Sigmoid colon (tissue), 4 donors: ENCODE results near the gene TPPP2.
"Not testable (repeated sequence)": the region's sequence is repeated elsewhere in the genome, so short reads cannot be mapped to it uniquely, and the experiment has no call there.

ENCODE experiments used
- EP300 ChIP-seq, 4 donors: sonication (generic); formaldehyde crosslinking; IDR thresholded peaks; one replicate each; pipeline ENCODE4 v1.6.1; 2017; ENCODE audit warnings: antibody characterized with exemption in 4 of 4
- POLR2A ChIP-seq, 2 donors: fragments of 450-650 bp; IDR thresholded peaks; one replicate each; pipeline ENCODE4 v1.6.1; 2016; ENCODE audit warnings: antibody characterized with exemption in 2 of 2, mild to moderate bottlenecking in 2 of 2, moderate library complexity in 2 of 2
- POLR2AphosphoS5 ChIP-seq, 4 donors: sonication (generic); formaldehyde crosslinking; IDR thresholded peaks; one replicate each; pipeline ENCODE4 v1.6.1; 2017; ENCODE audit warnings: antibody characterized with exemption in 4 of 4
- TF ChIP-seq, protein P1 (sequence below), 4 experiments: fragments of 450-650 bp in 3 of 4; fragments of 200-600 bp in 1 of 4; IDR thresholded peaks; one replicate each; pipeline ENCODE4 v1.5.1; 2016 to 2019; ENCODE audit warnings: antibody characterized with exemption in 4 of 4, mild to moderate bottlenecking in 3 of 4, moderate library complexity in 2 of 4

DNA sequence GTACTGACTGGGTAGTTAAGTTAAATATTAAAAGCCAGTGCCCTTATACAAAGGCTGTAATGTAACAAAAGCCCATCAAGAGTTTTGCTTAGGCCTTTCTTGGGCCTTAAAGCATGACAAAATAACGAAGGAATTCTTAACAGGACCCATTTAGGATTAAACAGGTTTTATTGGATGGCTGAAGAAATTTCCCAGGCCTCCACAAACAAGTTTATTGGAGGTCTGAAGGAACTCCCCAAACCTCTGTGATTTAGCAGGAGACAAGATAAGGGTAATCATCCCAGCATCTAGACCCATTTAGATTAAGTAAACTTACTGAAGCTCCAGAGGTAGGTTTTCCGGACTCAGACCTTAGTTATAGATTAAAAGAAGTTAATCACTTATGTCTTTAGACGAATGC, 20.3 kb upstream of the TPPP2 start:
- TF ChIP-seq EP300, POLR2AphosphoS5, POLR2A (IDR thresholded peaks at IDR 0.05): not testable (repeated sequence)
- TF ChIP-seq, protein P1, sequence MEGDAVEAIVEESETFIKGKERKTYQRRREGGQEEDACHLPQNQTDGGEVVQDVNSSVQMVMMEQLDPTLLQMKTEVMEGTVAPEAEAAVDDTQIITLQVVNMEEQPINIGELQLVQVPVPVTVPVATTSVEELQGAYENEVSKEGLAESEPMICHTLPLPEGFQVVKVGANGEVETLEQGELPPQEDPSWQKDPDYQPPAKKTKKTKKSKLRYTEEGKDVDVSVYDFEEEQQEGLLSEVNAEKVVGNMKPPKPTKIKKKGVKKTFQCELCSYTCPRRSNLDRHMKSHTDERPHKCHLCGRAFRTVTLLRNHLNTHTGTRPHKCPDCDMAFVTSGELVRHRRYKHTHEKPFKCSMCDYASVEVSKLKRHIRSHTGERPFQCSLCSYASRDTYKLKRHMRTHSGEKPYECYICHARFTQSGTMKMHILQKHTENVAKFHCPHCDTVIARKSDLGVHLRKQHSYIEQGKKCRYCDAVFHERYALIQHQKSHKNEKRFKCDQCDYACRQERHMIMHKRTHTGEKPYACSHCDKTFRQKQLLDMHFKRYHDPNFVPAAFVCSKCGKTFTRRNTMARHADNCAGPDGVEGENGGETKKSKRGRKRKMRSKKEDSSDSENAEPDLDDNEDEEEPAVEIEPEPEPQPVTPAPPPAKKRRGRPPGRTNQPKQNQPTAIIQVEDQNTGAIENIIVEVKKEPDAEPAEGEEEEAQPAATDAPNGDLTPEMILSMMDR (IDR thresholded peaks at IDR 0.05), result not testable (repeated sequence)
